OCI-LY1 (cell line): ENCODE results near the gene ATXN7.

ENCODE experiments used
- H2AFZ ChIP-seq: fragments of 200-600 bp; sonication (generic), shearing (Covaris generic); 2 replicates; pipeline ENCODE4 v1.6.0; 2014; ENCODE audit warnings: antibody characterized with exemption, mild to moderate bottlenecking, low read length
- H3F3A ChIP-seq: fragments of 200-600 bp; sonication (generic), shearing (Covaris generic); 2 replicates; pipeline ENCODE4 v1.6.0; 2014; ENCODE audit warnings: mild to moderate bottlenecking, antibody characterized with exemption, low read length, moderate library complexity; ENCODE audit not compliant: insufficient read depth
- H3K27ac ChIP-seq: fragments of 200-600 bp; sonication (generic); 2 replicates; pipeline ENCODE4 v1.5.1; 2014; ENCODE audit warnings: low read length, mixed run types, mild to moderate bottlenecking, low read depth; ENCODE audit not compliant: poor library complexity, severe bottlenecking
- H3K27me3 ChIP-seq: fragments of 200-600 bp; sonication (generic); 2 replicates; pipeline ENCODE4 v1.6.0; 2014; ENCODE audit warnings: antibody characterized with exemption, mild to moderate bottlenecking, low read length, moderate library complexity; ENCODE audit not compliant: insufficient read depth
- H3K36me3 ChIP-seq: fragments of 200-600 bp; sonication (generic); 2 replicates; pipeline ENCODE4 v1.6.1; 2014; ENCODE audit warnings: mild to moderate bottlenecking, antibody characterized with exemption, low read length, moderate library complexity, mixed read lengths; ENCODE audit not compliant: insufficient read depth
- H3K4me1 ChIP-seq: fragments of 200-600 bp; sonication (generic); 2 replicates; pipeline ENCODE4 v1.5.1; 2014; ENCODE audit warnings: mild to moderate bottlenecking, low read length, moderate library complexity; ENCODE audit not compliant: insufficient read depth, severe bottlenecking
- H3K4me2 ChIP-seq: fragments of 200-600 bp; sonication (generic), shearing (Covaris generic); 2 replicates; pipeline ENCODE4 v1.6.1; 2014; ENCODE audit warnings: low read length
- H3K4me3 ChIP-seq: fragments of 200-600 bp; sonication (generic); 2 replicates; pipeline ENCODE4 v1.5.1; 2014; ENCODE audit warnings: low read length, low read depth, mild to moderate bottlenecking, mixed read lengths; ENCODE audit not compliant: poor library complexity, severe bottlenecking
- H3K79me2 ChIP-seq: fragments of 200-600 bp; shearing (Covaris generic); 2 replicates; pipeline ENCODE4 v1.6.1; 2016; ENCODE audit warnings: mixed run types, low read length, mixed read lengths; ENCODE audit not compliant: insufficient read depth
- H3K9ac ChIP-seq: fragments of 200-600 bp; sonication (generic), shearing (Covaris generic); 2 replicates; pipeline ENCODE4 v1.6.1; 2014; ENCODE audit warnings: mild to moderate bottlenecking, low read length, mixed read lengths
- H3K9me2 ChIP-seq: fragments of 200-600 bp; sonication (generic), shearing (Covaris generic); 2 replicates; pipeline ENCODE4 v1.6.1; 2014; ENCODE audit warnings: low read depth, mild to moderate bottlenecking, low read length, mixed read lengths
- H3K9me3 ChIP-seq: fragments of 200-600 bp; shearing (Covaris generic); 2 replicates; pipeline ENCODE4 v1.6.1; 2014; ENCODE audit warnings: low read length, mixed read lengths
- H4K20me1 ChIP-seq: fragments of 200-600 bp; sonication (generic), shearing (Covaris generic); 2 replicates; pipeline ENCODE4 v1.6.0; 2016; ENCODE audit warnings: mild to moderate bottlenecking, low read length; ENCODE audit not compliant: insufficient read depth
- CTCF ChIP-seq: fragments of 200-600 bp; sonication (generic), shearing (Covaris generic); IDR thresholded peaks from 2 replicates; pipeline ENCODE4 v1.5.1; 2017; ENCODE audit warnings: mild to moderate bottlenecking, antibody characterized with exemption, low read length, moderate library complexity, mixed read lengths
- EZH2 ChIP-seq: fragments of 200-600 bp; sonication (generic), shearing (Covaris generic); IDR thresholded peaks from 2 replicates; pipeline ENCODE4 v1.8.0; 2017; ENCODE audit warnings: borderline replicate concordance, mixed run types, mild to moderate bottlenecking, antibody characterized with exemption, low read length, moderate library complexity, mixed read lengths

Gene ATXN7

GRCh38 chr3:63914312-63914711 is 50.6 kb downstream of the ATXN7 start:
- Histone ChIP-seq H3K4me2 (no peak overlapping the region), H3K9me2 (no peaks in the 10 kb centered on the region), H3K4me3 (no peak overlapping the region), H4K20me1 (no peaks in the 10 kb centered on the region), H3K9ac (no peak overlapping the region; the same call in 1 of the 2 replicates), H3K4me1 (peaks cover 29% of the 10 kb centered on the region), H3K9me3 (no peaks in the 10 kb centered on the region), H2AFZ (no peak overlapping the region), H3F3A (no peaks in the 10 kb centered on the region), H3K36me3 (peaks cover 52% of the 10 kb centered on the region), H3K27me3 (no peaks in the 10 kb centered on the region), H3K27ac (no peak overlapping the region), H3K79me2 (0 out of 2 replicates have a peak, but pooled peaks cover 3% of the 10 kb centered on the region)
- no peak for TF ChIP-seq EZH2
- no peak for TF ChIP-seq CTCF

GRCh38 chr3:63918321-63918720 is 54.7 kb downstream of the ATXN7 start:
- peaks cover 78% of the 10 kb centered on the region for H3K36me3 ChIP-seq
- H3K27me3 ChIP-seq: no peaks in the 10 kb centered on the region
- TF ChIP-seq EZH2 (no peak), CTCF (no peak)
- no peak overlapping the region for H3K4me2 ChIP-seq
- H3K4me1 ChIP-seq: peaks cover 28% of the 10 kb centered on the region
- no peaks in the 10 kb centered on the region for H4K20me1 ChIP-seq
- no peaks in the 10 kb centered on the region for H3K9me2 ChIP-seq
- no peaks in the 10 kb centered on the region for H3K9me3 ChIP-seq
- no peak overlapping the region for H2AFZ ChIP-seq
- H3F3A ChIP-seq: no peaks in the 10 kb centered on the region
- 0 out of 2 replicates have a peak, but pooled peaks cover 3% of the 10 kb centered on the region for H3K79me2 ChIP-seq
- no peak overlapping the region for H3K4me3 ChIP-seq
- H3K9ac ChIP-seq: no peak overlapping the region
- H3K27ac ChIP-seq: no peak overlapping the region

- H2AFZ ChIP-seq: no peak overlapping the region
- H3K79me2 ChIP-seq: no peaks in the 10 kb centered on the region
- H3K9me2 ChIP-seq: no peaks in the 10 kb centered on the region
- H3F3A ChIP-seq: no peaks in the 10 kb centered on the region
- H4K20me1 ChIP-seq: no peaks in the 10 kb centered on the region
- no peak overlapping the region for H3K4me3 ChIP-seq
- TF ChIP-seq CTCF (no peak), EZH2 (no peak)
- no peak overlapping the region for H3K9ac ChIP-seq
- H3K9me3 ChIP-seq: no peaks in the 10 kb centered on the region
- H3K27me3 ChIP-seq: no peaks in the 10 kb centered on the region
- peaks cover 18% of the 10 kb centered on the region for H3K4me1 ChIP-seq
- peaks cover 85% of the 10 kb centered on the region for H3K36me3 ChIP-seq
- H3K27ac ChIP-seq: no peak overlapping the region
- H3K4me2 ChIP-seq: no peak overlapping the region
Measured at GRCh38 chr3:63920001-63920400, 56.3 kb downstream of the ATXN7 start.
